C4-2B (cell line): ENCODE results near the gene SMYD4.
"Not testable (repeated sequence)": the region's sequence is repeated elsewhere in the genome, so short reads cannot be mapped to it uniquely, and the experiment has no call there.

Experiments
- H3K27ac ChIP-seq: fragments of 450-650 bp; 2 replicates; pipeline ENCODE4 v1.5.1; 2017
- ZFX ChIP-seq: fragments of 450-650 bp; IDR thresholded peaks from 2 replicates; pipeline ENCODE4 v1.6.1; 2017
- TF ChIP-seq, protein P1 (sequence below): fragments of 450-650 bp; conservative IDR thresholded peaks from 2 replicates; pipeline ENCODE4 v1.5.1; 2017; ENCODE audit warnings: mild to moderate bottlenecking

SMYD4 gene

DNA sequence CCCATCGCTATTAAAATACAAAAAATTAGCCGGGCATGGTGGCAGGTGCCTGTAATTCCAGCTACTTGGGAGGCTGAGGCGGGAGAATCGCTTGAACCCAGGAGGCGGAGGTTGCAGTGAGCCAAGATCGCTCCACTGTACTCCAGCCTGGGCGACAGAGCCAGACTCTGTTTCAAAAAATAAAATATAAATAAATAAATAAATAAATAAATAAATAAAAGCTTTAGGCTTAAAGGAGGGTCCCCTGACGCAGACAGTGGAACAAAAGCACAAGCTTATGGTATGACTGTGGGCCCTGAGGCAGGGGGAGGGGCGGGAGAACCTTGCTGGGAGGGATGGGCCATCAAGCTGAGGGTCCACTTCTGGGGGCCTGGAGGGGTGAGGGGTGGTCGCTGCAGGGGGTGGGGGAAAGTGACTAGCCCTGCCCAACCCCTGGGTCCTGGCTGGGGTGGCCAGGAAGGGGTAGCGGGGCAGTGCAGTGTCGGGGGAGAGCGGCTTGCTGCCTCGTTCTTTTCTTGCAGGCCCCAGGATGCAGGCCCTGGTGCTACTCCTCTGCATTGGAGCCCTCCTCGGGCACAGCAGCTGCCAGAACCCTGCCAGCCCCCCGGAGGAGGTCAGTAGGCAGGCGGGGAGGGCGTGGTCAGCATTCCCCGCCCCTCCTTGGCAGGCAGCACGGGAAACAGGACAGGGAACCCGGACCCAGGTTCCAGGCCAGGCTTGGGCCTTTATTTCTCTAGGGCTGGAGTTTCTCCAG lies 63.1 kb downstream of the SMYD4 start:
- TF ChIP-seq, protein P1, sequence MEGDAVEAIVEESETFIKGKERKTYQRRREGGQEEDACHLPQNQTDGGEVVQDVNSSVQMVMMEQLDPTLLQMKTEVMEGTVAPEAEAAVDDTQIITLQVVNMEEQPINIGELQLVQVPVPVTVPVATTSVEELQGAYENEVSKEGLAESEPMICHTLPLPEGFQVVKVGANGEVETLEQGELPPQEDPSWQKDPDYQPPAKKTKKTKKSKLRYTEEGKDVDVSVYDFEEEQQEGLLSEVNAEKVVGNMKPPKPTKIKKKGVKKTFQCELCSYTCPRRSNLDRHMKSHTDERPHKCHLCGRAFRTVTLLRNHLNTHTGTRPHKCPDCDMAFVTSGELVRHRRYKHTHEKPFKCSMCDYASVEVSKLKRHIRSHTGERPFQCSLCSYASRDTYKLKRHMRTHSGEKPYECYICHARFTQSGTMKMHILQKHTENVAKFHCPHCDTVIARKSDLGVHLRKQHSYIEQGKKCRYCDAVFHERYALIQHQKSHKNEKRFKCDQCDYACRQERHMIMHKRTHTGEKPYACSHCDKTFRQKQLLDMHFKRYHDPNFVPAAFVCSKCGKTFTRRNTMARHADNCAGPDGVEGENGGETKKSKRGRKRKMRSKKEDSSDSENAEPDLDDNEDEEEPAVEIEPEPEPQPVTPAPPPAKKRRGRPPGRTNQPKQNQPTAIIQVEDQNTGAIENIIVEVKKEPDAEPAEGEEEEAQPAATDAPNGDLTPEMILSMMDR = no peak
- TF ChIP-seq ZFX = no peak
- no peak overlapping the region for H3K27ac ChIP-seq

DNA sequence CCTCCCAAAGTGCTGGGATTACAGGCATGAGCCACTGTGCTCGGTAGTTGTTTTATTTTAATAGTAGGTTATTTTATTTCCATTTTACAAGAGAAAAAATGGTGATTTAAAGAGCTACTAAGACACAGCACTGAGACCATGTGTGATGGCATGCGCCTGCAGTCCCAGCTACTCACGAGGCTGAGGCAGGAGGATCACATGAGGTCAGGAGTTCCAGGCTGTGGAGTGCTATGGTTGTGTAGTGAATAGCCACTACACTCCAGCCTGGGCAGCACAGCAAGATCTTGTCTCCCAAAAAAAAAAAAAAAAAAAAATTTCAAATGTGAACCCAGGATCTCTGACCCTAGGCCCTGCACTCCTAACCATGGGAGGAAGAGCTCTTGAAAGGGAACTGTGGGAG lies 64.1 kb downstream of the SMYD4 start:
- H3K27ac ChIP-seq = no peak overlapping the region
- TF ChIP-seq ZFX = no peak
- TF ChIP-seq, protein P1 = no peak

DNA sequence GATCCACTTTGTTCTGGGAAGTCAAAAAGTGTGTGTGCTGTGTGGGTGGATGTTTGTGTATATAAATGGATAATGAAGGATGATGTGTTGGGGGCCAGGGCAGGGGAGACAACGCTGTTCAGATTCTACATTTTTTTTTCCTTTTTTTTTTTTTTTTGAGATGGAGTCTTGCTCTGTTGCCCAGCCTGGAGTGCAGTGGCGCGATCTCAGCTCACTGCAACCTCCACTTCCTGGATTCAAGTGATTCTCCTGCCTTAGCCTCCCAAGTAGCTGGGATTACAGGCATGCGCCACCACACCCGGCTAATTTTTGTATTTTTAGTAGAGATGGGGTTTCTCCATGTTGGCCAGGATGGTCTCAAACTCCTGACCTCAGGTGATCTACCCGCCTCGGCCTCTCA lies 65.0 kb downstream of the SMYD4 start:
- not testable (repeated sequence) for H3K27ac ChIP-seq

DNA sequence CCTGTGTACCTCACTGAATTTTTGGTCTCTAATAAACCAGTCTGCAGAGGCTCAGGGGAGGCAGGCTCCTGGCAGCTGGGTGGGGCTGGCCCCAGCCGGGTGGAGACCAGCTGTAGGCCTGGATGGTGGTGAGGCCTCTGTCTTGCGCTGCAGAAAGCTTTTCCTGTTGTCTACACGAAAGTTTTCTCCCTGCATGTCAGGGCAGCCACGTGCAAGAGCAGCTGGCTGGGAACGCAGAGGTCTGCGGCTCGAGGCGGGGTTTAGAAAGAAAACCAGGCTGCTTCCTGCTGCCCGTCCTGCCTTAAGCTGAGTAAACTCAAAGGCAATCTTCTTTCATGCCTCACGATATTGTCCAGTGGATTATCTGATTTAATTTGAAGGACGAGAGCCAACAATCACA lies 65.4 kb downstream of the SMYD4 start:
- TF ChIP-seq, protein P1 = no peak
- TF ChIP-seq ZFX = no peak

DNA sequence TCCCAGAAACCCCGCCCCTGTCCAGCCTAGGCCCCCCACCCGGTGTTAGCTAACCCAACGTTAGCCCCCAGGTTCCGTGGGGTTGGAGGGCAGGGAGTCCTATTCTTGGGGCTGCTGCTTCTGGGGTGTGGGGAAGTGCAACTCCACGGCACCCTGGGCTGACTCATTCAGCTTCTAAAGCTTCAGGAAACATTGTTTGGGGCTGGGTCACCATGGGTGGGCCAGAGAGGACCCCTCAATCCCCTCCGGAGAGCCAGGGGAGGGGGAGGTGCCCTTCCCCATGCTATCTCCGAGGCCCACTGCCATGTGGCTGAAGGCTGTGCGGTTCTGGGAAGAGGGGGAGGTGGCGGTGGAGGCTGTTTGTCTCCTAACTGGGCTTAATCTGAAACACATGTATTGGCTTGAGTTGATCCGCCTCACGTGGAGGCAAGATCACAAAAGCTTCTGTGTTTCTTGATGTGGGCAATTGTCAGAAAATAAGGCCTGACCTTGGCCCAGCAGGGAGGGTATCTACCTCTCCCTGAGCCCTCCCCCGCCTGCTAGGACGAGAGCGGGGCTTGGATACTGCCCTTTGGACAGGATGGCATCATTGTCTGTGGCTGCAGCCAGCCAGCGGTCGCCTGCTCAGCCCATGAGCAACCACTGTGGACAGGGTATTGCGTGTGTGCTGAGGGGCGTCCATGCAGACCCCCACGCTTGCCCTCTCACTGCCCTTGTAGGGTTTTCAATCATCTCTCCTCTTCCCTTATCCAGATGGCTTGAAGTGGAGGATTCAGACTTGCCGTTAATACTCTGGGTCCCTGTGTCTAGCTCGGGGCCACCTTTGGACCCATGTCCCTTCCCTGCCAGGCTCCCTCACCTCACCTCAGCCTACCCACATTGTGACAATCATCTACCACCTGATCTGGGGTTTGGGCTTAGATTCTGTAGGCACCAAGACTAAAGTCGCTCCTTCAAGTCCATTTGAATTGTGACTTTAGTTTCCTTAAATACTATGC lies 66.5 kb downstream of the SMYD4 start:
- H3K27ac ChIP-seq = no peak overlapping the region
- TF ChIP-seq, protein P1 = no peak
- no peak for TF ChIP-seq ZFX

More for the DNA sequence above, 65.4 kb downstream of the SMYD4 start:
- no peak overlapping the region for H3K27ac ChIP-seq

DNA sequence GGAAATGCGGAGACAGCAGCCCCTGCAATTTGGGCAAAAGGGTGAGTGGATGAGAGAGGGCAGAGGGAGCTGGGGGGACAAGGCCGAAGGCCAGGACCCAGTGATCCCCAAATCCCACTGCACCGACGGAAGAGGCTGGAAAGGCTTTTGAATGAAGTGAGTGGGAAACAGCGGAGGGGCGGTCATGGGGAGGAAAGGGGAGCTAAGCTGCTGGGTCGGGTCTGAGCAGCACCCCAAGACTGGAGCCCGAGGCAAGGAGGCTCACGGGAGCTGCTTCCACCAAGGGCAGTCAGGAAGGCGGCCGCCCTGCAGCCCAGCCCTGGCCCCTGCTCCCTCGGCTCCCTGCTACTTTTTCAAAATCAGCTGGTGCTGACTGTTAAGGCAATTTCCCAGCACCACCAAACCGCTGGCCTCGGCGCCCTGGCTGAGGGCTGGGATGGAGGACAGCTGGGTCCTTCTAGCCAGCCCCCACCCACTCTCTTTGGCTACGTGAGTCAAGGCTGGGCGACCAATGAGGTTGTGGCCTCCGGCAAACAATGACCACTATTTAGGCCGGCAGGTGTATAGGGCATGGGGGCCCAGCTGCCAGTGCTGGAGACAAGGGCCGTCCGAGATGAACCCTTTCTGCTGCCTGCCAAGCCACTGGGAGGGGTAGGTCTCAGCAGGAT lies 67.3 kb downstream of the SMYD4 start:
- no peak overlapping the region for H3K27ac ChIP-seq
- no peak for TF ChIP-seq ZFX
- TF ChIP-seq, protein P1 = no peak

DNA sequence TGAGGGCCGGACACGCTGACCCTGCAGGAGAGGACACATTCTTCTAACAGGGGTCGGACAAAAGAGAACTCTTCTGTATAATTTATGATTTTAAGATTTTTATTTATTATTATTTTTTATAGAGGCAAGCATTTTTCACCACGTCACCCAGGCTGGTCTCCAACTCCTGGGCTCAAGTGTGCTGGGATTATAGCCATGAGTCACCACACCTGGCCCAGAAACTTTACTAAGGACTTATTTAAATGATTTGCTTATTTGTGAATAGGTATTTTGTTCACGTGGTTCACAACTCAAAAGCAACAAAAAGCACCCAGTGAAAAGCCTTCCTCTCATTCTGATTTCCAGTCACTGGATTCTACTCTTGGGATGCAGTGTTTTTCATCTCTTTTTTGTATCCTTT lies 70.2 kb downstream of the SMYD4 start:
- no peak for TF ChIP-seq ZFX
- TF ChIP-seq, protein P1 = no peak
- no peak overlapping the region for H3K27ac ChIP-seq
